Hepatocyte (in vitro differentiated cells): Measurements from ENCODE around the gene RDH13. TPM values are rescaled to one million over a fixed set of nuclear protein-coding genes. Genes with fewer than 3 reads are reported as not detected.
A peak's percentile ranks its signal among the peaks of the same experiment; 100 is the strongest.

ENCODE experiments used
- DNase-seq: peaks from one replicate; pipeline ENCODE4 v3.0.0-alpha.2; 2016; ENCODE audit warnings: low spot score
- H2AFZ ChIP-seq: fragments of 200-600 bp; sonication (generic); 2 replicates; pipeline ENCODE4 v1.6.0; 2016; ENCODE audit warnings: antibody characterized with exemption, mild to moderate bottlenecking
- H3K27ac ChIP-seq: fragments of 200-600 bp; sonication (generic); 2 replicates; pipeline ENCODE4 v1.5.1; 2016; ENCODE audit warnings: mild to moderate bottlenecking
- H3K27me3 ChIP-seq: fragments of 200-600 bp; sonication (generic); 2 replicates; pipeline ENCODE4 v1.6.1; 2016
- H3K36me3 ChIP-seq: fragments of 200-600 bp; sonication (generic); replicated peaks from 2 replicates; pipeline ENCODE4 v1.5.1; 2016; ENCODE audit warnings: low read depth; ENCODE audit not compliant: insufficient read depth
- H3K4me1 ChIP-seq: fragments of 200-600 bp; sonication (generic); 2 replicates; pipeline ENCODE4 v1.5.1; 2016; ENCODE audit warnings: mild to moderate bottlenecking, moderate library complexity; ENCODE audit not compliant: insufficient read depth
- H3K4me2 ChIP-seq: fragments of 200-600 bp; sonication (generic); 2 replicates; pipeline ENCODE4 v1.6.0; 2016
- H3K4me3 ChIP-seq: fragments of 200-600 bp; sonication (generic); 2 replicates; pipeline ENCODE4 v1.5.1; 2016; ENCODE audit warnings: mild to moderate bottlenecking
- H3K79me2 ChIP-seq: fragments of 200-600 bp; sonication (generic); 2 replicates; pipeline ENCODE4 v1.6.0; 2017; ENCODE audit warnings: mild to moderate bottlenecking
- H3K9me2 ChIP-seq: fragments of 200-600 bp; sonication (generic); replicated peaks from 2 replicates; pipeline ENCODE4 v1.6.0; 2017; ENCODE audit warnings: mild to moderate bottlenecking; ENCODE audit not compliant: insufficient read depth
- H3K9me3 ChIP-seq: fragments of 200-600 bp; sonication (generic); 2 replicates; pipeline ENCODE4 v1.5.1; 2016; ENCODE audit warnings: low read depth, mild to moderate bottlenecking
- H4K20me1 ChIP-seq: fragments of 200-600 bp; sonication (generic); 2 replicates; pipeline ENCODE4 v1.6.0; 2016; ENCODE audit warnings: mild to moderate bottlenecking; ENCODE audit not compliant: insufficient read depth, poor library complexity, severe bottlenecking
- EZH2 ChIP-seq: fragments of 200-600 bp; sonication (generic); IDR thresholded peaks from 2 replicates; pipeline ENCODE4 v1.6.1; 2016; ENCODE audit warnings: antibody characterized with exemption, mild to moderate bottlenecking, borderline replicate concordance
- EZH2phosphoT487 ChIP-seq: fragments of 200-600 bp; sonication (generic); IDR thresholded peaks from one replicate; pipeline ENCODE4 v1.6.1; 2018; ENCODE audit warnings: antibody characterized with exemption, mild to moderate bottlenecking, low read depth, moderate library complexity; ENCODE audit not compliant: unreplicated experiment, severe bottlenecking
- WGBS: methylation state at CpG from one replicate; pipeline ENCODE4 v1.1.6; 2016; ENCODE audit warnings: low lambda C conversion rate; ENCODE audit errors: missing lambda C conversion rate; 5-methylcytosine and 5-hydroxymethylcytosine counted together
- polyA plus RNA-seq: library from polyadenylated mRNA; unstranded; fragments of >200 nt; fragmentation: Nextera tagmentation; extraction: Ambion mirVana; gene quantifications from 2 replicates; pipeline ENCODE4 v1.2.1, GENCODE V29; 2016
- total RNA-seq: library from RNA; depleted of rRNA; stranded (reverse); fragments of >200 nt; gene quantifications from 2 replicates; pipeline ENCODE4 v1.2.3, GENCODE V29; 2014
- TF ChIP-seq, protein P1 (sequence below): fragments of 200-600 bp; sonication (generic); IDR thresholded peaks from 2 replicates; pipeline ENCODE4 v1.5.1; 2016; ENCODE audit warnings: antibody characterized with exemption, mild to moderate bottlenecking; ENCODE audit not compliant: poor library complexity

Gene RDH13
- total and polyA plus RNA-seq, 2 experiments from 2014 or later = 17.3 to 17.7 TPM

- TF ChIP-seq EZH2phosphoT487 (no peak), EZH2 (no peak)
- TF ChIP-seq, protein P1, sequence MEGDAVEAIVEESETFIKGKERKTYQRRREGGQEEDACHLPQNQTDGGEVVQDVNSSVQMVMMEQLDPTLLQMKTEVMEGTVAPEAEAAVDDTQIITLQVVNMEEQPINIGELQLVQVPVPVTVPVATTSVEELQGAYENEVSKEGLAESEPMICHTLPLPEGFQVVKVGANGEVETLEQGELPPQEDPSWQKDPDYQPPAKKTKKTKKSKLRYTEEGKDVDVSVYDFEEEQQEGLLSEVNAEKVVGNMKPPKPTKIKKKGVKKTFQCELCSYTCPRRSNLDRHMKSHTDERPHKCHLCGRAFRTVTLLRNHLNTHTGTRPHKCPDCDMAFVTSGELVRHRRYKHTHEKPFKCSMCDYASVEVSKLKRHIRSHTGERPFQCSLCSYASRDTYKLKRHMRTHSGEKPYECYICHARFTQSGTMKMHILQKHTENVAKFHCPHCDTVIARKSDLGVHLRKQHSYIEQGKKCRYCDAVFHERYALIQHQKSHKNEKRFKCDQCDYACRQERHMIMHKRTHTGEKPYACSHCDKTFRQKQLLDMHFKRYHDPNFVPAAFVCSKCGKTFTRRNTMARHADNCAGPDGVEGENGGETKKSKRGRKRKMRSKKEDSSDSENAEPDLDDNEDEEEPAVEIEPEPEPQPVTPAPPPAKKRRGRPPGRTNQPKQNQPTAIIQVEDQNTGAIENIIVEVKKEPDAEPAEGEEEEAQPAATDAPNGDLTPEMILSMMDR = no peak
- H3K36me3 ChIP-seq = no peaks in the 10 kb centered on the region
Measured at GRCh38 chr19:55089342-55089944, 26.5 kb upstream of the RDH13 start.

DNA sequence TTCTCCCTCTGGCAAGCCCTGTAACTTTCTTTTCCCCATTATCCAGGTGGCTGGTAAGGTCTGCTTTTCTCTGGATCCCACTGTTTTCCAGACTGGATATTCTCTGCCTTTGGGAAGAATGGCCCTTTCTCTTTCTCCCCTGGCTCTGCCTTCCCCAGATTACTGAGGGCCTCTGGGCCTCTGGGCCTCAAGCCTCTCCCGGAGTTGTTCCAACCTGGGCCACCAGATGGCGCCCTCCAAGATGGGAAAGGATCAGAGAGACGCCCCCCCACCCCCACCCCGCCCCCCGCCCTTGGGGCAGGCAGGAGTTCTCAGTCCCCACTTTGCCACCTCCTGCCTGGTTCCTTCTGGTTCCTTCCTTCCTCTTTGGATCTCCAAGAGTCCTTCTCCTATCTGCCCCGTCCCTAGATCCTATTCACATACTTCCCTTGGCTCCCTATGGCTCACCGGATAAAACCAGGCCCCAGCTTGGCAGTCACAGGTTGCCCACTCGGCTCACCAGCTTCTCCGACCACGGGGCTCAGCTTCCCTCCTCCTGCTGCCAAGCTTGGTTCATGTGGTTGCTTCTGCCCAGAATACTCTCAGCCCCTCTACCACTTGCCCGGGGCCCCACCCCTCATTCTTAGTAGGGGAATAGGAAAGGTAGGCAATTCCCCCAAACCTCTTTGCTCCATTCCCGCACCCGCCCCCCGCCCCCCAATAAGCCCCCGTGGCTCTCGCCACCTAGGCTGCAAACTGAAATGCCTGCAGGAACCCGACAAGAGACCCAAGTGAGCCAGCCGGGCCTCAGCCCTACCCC, 25.8 kb upstream of the RDH13 start:
- peaks cover 13% of the 10 kb centered on the region for H3K27me3 ChIP-seq
- H3K4me3 ChIP-seq = no peak overlapping the region
- H3K9me3 ChIP-seq = no peaks in the 10 kb centered on the region
- H3K9me2 ChIP-seq = no peaks in the 10 kb centered on the region
- DNase-seq = peak; percentile 85
- no peak for TF ChIP-seq EZH2
- TF ChIP-seq, protein P1 = peak; percentile 87
- peaks cover 15% of the 10 kb centered on the region for H4K20me1 ChIP-seq
- H3K79me2 ChIP-seq = no peaks in the 10 kb centered on the region
- no peak overlapping the region for H3K27ac ChIP-seq
- WGBS = 70% methylated on average over 13 of the region's 18 CpGs
- H3K4me1 ChIP-seq = peaks cover 14% of the 10 kb centered on the region
- H3K36me3 ChIP-seq = no peaks in the 10 kb centered on the region
- no peak overlapping the region for H2AFZ ChIP-seq
- no peak overlapping the region for H3K4me2 ChIP-seq

More at GRCh38 chr19:55089342-55089944, 26.5 kb upstream of the RDH13 start:
- Histone ChIP-seq H3K4me3 (no peak overlapping the region), H3K9me2 (no peaks in the 10 kb centered on the region), H4K20me1 (peaks cover 15% of the 10 kb centered on the region), H3K27ac (no peak overlapping the region), H2AFZ (no peak overlapping the region), H3K4me1 (peaks cover 14% of the 10 kb centered on the region), H3K27me3 (peaks cover 13% of the 10 kb centered on the region), H3K79me2 (no peaks in the 10 kb centered on the region), H3K9me3 (no peaks in the 10 kb centered on the region), H3K4me2 (no peak overlapping the region)
- no peak for DNase-seq
- 88% methylated on average over 3 of the region's 3 CpGs for WGBS

DNA sequence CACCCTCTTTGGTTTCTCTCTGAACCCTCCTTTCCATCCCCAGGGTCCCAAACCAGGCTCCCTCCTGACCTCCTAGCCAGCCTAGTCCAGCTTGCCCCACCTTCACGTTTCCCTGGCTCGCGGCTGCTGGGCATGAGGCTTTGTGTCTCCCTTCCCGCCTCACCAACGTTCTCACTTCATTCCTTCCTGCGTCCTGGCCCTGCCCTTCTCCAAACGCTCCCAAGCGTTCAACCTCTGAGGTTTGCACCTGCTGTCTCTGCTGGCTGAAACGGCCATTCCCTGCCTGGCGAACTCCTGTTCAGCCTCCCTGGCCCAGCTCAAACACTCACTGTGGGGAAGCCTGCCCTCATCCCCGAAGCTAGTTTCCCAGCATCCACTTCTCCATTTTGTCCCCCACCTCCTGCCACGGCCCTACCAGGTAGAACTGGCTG, 25.1 kb upstream of the RDH13 start:
- 87% methylated on average over 12 of the region's 12 CpGs for WGBS
- Histone ChIP-seq H3K27me3 (peaks cover 16% of the 10 kb centered on the region), H3K9me3 (no peaks in the 10 kb centered on the region), H3K4me2 (peak overlapping the region; percentile 91), H3K79me2 (no peaks in the 10 kb centered on the region), H4K20me1 (peaks cover 15% of the 10 kb centered on the region), H3K4me1 (peaks cover 14% of the 10 kb centered on the region), H2AFZ (no peak overlapping the region), H3K9me2 (no peaks in the 10 kb centered on the region), H3K27ac (no peak overlapping the region), H3K4me3 (no peak overlapping the region), H3K36me3 (no peaks in the 10 kb centered on the region)
- no peak for DNase-seq
- TF ChIP-seq, protein P1 = no peak
- TF ChIP-seq EZH2 (no peak), EZH2phosphoT487 (no peak)
